ENCODE results near the gene NFIX.

DNA sequence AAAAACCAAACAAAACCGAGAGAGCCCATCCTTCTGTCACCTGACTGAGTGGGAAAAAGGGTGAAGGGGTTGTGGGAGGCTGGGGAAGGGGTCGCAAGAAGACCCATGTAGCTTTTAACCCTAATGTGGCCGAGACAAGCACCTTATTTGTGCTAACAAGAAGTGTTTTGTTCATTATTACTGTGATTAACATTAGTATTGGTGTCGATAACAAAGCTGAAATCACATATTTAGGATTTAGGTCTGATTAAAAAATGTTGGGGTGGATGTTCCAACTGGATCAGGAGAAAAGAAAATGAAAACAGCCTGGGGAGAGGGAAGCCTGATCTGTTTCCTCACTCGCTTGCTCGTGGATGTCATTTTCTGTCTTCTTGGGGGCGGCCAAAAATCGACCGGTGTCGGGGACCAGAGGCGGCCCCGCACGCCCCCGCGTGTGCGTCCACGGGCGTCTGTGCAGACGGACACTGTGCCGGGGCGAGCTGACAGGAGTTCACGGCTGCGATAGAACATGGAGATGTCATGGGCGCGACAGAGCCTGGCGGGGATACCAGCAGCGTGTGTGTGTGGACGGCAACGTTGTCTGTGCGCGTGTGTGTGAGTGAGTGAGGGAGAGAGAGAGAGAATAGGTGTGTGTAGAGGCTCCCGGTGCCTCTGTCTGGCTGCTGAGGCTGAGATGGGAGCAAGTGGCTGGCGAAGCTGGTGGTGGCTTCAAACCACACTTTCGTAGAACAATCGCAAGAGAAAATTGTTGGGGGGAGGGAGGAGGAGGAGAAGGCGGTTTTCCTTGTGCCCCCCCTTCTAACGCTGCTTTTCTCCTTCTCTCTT is 29.1 kb downstream of the NFIX start:
- TF ChIP-seq, protein P1, sequence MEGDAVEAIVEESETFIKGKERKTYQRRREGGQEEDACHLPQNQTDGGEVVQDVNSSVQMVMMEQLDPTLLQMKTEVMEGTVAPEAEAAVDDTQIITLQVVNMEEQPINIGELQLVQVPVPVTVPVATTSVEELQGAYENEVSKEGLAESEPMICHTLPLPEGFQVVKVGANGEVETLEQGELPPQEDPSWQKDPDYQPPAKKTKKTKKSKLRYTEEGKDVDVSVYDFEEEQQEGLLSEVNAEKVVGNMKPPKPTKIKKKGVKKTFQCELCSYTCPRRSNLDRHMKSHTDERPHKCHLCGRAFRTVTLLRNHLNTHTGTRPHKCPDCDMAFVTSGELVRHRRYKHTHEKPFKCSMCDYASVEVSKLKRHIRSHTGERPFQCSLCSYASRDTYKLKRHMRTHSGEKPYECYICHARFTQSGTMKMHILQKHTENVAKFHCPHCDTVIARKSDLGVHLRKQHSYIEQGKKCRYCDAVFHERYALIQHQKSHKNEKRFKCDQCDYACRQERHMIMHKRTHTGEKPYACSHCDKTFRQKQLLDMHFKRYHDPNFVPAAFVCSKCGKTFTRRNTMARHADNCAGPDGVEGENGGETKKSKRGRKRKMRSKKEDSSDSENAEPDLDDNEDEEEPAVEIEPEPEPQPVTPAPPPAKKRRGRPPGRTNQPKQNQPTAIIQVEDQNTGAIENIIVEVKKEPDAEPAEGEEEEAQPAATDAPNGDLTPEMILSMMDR (conservative IDR thresholded peaks at IDR 0.05; ENCODE audit: low read depth, low read length), result no peak
- no peak for TF ChIP-seq EZH2 (IDR thresholded peaks at IDR 0.05; ENCODE audit: borderline replicate concordance, low read depth, low read length, poor library complexity, severe bottlenecking)

Measured in A673 (cell line).